Stimulated activated CD4-positive, alpha-beta T cell treated with anti-CD3 and anti-CD28 coated beads, Interleukin-1b, Interleukin-23, amount 100 ng/mL, for 1 hour (primary cell): ENCODE data around the gene HRCT1.
A peak's percentile ranks its signal among the peaks of the same experiment; 100 is the strongest.

Experiments used
- DNase-seq, 2 donors: peaks; one replicate each; pipeline ENCODE4 v3.0.0-alpha.2; 2020; ENCODE audit warnings: low read depth in 2 of 2

HRCT1 gene

GRCh38 chr9:35942286-35942685, 36.3 kb downstream of the HRCT1 start:
- no peak for DNase-seq

- DNase-seq = no peak
Measured at GRCh38 chr9:35944173-35944572, 38.2 kb downstream of the HRCT1 start.

GRCh38 chr9:35944841-35945240, 38.8 kb downstream of the HRCT1 start:
- no peak for DNase-seq

- peak in 1 of 2 donors; percentile 53 for DNase-seq
Measured at GRCh38 chr9:35945341-35946018, 39.5 kb downstream of the HRCT1 start.

- DNase-seq = no peak
Measured at GRCh38 chr9:35948451-35948850, 42.4 kb downstream of the HRCT1 start.

- no peak for DNase-seq
Measured at GRCh38 chr9:35948901-35949318, 42.9 kb downstream of the HRCT1 start.

- no peak for DNase-seq
Measured at GRCh38 chr9:35951736-35952135, 45.7 kb downstream of the HRCT1 start.

GRCh38 chr9:35952526-35953191, 46.7 kb downstream of the HRCT1 start:
- no peak for DNase-seq

GRCh38 chr9:35954942-35955546, 49.0 kb downstream of the HRCT1 start:
- no peak for DNase-seq

- no peak for DNase-seq
Measured at GRCh38 chr9:35956651-35957050, 50.6 kb downstream of the HRCT1 start.
